HG02763 (cell line): Measurements from ENCODE around the gene MMP7.

ENCODE experiments used
- ATAC-seq: cut with Tn5 transposase; IDR thresholded peaks from one replicate; pipeline ENCODE4 v1.9.1; 2021; ENCODE audit warnings: mild to moderate bottlenecking, moderate library complexity; ENCODE audit not compliant: unreplicated experiment

The MMP7 gene

GRCh38 chr11:102530558-102530957 is at the start of gene MMP7:
Gene MMP7, minus strand, starts transcription at chr11:102530747. Its CDS starts 47 bp downstream, at chr11:102530700.
- ATAC-seq, result no peak

GRCh38 chr11:102577723-102578122 is 47.2 kb upstream of the MMP7 start:
- no peak for ATAC-seq

GRCh38 chr11:102577182-102577581 is 46.6 kb upstream of the MMP7 start:
- peak; percentile 50 for ATAC-seq

GRCh38 chr11:102576350-102576749 is 45.8 kb upstream of the MMP7 start:
- ATAC-seq, result no peak

- ATAC-seq, result no peak
Measured at GRCh38 chr11:102575012-102575411, 44.5 kb upstream of the MMP7 start.

- ATAC-seq, result no peak
Measured at GRCh38 chr11:102573851-102574250, 43.3 kb upstream of the MMP7 start.

- ATAC-seq, result no peak
Measured at GRCh38 chr11:102572554-102573220, 42.1 kb upstream of the MMP7 start.

GRCh38 chr11:102568851-102569250 is 38.3 kb upstream of the MMP7 start:
- no peak for ATAC-seq

- no peak for ATAC-seq
Measured at GRCh38 chr11:102566112-102566511, 35.6 kb upstream of the MMP7 start.

- peak; percentile 59 for ATAC-seq
Measured at GRCh38 chr11:102564110-102564509, 33.6 kb upstream of the MMP7 start.

- no peak for ATAC-seq
Measured at GRCh38 chr11:102561636-102562035, 31.1 kb upstream of the MMP7 start.

- ATAC-seq, result peak; percentile 70
Measured at GRCh38 chr11:102560555-102561011, 30.0 kb upstream of the MMP7 start.

GRCh38 chr11:102559839-102560238 is 29.3 kb upstream of the MMP7 start:
- peak; percentile 44 for ATAC-seq

- ATAC-seq, result no peak
Measured at GRCh38 chr11:102555091-102555490, 24.5 kb upstream of the MMP7 start.

- peak; percentile 71 for ATAC-seq
Measured at GRCh38 chr11:102553835-102554282, 23.3 kb upstream of the MMP7 start.

GRCh38 chr11:102552447-102553194 is 22.1 kb upstream of the MMP7 start:
- ATAC-seq, result no peak

GRCh38 chr11:102552020-102552419 is 21.5 kb upstream of the MMP7 start:
- no peak for ATAC-seq

- ATAC-seq, result no peak
Measured at GRCh38 chr11:102551169-102551781, 20.7 kb upstream of the MMP7 start.

- peak; percentile 69 for ATAC-seq
Measured at GRCh38 chr11:102546923-102547471, 16.4 kb upstream of the MMP7 start.

GRCh38 chr11:102546427-102546826 is 15.9 kb upstream of the MMP7 start:
- peak; percentile 62 for ATAC-seq

GRCh38 chr11:102545701-102546100 is 15.2 kb upstream of the MMP7 start:
- ATAC-seq, result no peak
